Activated T-cell treated with anti-CD3 and anti-CD28 coated beads, Interleukin-2, amount 50 U/mL, for 48 hours (primary cell): ENCODE measurements around the gene GPR148.
"Not testable (repeated sequence)": the region's sequence is repeated elsewhere in the genome, so short reads cannot be mapped to it uniquely, and the experiment has no call there.

Experiments used
- DNase-seq, 2 experiments: peaks; one replicate each; pipeline ENCODE4 v3.0.0-alpha.2; 2020

Gene GPR148, protein sequence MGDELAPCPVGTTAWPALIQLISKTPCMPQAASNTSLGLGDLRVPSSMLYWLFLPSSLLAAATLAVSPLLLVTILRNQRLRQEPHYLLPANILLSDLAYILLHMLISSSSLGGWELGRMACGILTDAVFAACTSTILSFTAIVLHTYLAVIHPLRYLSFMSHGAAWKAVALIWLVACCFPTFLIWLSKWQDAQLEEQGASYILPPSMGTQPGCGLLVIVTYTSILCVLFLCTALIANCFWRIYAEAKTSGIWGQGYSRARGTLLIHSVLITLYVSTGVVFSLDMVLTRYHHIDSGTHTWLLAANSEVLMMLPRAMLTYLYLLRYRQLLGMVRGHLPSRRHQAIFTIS

DNA sequence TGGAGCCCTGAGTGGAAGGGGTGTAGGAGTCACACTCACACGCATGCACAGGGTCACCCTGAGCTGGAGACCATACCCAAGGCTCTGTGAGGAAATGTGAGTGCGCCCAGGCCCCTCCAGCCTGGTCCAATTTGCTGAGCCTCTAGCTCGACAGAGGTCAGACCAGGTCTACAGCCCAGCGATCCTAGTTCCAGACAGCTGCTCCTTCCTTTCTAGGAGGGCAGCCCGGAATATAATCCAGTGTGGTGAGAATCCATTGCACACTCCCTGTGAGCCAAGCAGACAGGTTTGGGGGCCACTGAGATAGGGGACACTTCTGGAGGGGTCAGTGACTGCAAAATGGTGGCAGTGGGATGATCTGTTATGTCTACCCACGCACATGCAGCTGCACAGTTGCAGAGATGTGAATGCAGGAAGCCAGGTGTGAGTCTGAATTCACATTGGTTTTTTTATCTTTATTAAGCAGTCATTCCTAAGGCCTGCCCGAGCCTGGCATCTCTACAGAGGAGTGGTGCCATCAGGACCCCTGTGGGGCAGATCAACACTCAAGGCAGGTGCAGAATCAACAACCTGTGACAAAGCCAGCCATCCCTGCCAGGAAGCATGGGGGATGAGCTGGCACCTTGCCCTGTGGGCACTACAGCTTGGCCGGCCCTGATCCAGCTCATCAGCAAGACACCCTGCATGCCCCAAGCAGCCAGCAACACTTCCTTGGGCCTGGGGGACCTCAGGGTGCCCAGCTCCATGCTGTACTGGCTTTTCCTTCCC lies at the start of gene GPR148:
GPR148 (plus strand) TSS at position 522 of the 768 bp plus-strand sequence; CDS start at position 604, 82 bp downstream.
- no peak for DNase-seq

DNA sequence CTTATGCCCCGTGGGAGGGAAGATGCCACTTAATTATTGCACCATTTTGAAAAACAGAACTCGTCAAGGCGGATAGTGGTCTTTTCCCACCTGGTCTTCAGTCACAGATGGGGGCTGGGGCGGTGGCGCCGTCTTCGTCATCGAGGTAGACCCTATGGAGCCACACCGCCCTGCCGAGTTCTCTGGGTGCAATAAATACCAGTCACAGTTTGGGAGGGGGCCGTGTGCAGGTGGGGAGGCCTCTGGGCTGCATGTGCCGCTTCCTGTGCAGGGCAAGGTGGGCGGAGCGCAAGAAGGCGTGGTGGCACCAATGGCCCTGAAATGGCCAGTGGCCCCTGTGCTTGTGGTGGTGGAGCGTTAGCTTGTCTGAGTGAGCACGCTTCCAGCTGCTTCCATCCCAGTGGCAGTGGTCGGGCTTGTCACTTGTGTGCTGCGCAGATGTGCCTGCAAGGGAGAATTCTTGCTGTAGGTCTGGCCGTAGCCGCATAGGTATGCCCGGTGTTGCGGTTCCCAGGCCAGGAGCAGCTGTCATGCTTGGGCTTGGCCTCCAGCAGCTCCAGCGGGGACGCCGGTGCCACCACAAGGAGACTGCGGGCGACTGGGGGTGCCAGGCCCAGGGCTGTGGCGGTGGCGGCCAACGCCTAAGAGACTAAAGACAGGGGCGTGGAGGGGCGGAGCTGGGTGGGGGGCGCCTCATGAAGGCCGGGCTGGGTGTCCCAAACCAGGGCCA lies 36.7 kb upstream of the GPR148 start:
- DNase-seq: not testable (repeated sequence)

DNA sequence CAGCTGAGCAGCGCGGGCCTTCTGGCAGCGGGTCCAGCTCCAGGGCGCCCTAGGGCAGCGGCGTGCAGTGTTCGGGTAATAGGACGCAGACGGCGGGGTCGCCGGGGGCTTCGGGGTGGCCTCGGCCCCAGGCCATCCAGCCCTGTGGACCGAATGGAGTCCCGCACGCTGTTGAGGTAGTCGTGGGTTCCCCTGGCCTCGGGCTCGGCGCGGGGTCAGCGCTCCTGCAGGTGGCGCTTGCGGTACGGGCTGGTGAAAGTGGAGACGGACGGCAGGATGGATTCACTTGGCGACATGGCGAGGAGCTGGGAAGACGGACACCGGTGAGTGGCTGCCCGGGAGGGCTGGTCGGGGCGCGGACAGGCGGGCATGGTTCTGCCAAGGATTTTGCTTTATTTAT lies 35.4 kb upstream of the GPR148 start:
- DNase-seq: peak; percentile 32 to 34

DNA sequence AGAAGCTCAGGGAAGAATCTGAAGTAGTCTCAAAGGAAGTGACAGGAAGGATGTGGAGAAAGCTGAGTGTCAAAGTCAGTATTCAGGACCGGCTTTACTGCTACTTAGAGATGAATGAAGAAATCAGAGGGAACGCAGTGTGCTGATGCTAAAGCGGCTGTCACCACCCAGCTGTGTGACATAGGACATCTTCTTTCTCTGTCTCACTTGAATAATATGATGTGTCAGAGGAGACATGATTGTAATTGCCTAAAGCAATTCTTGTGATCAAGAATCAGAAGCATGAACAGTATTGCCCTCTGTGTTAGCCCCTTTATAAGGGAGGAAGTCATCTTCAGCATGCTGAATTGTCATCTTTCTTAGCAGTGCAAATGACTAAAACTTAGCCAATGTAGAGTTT lies 25.6 kb upstream of the GPR148 start:
- not testable (repeated sequence) for DNase-seq

DNA sequence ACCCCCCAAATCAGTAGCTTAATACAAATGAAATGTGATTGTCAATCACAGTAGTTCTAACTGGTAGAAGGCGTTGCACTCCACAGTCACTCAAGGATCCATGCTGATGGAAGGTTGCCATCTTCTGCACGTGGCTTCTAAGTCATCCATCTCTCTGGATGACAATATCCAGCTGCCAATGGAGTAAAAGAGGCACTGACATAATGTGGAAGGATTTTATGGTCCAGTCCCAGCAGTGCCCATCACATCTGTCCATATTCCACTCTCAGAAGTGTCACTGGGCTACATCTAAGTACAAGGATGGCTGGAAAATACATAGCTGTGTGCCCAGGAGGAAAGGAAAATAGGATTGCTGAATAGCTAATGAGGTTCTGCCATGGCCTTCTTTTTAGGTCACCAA lies 14.1 kb upstream of the GPR148 start:
- not testable (repeated sequence) for DNase-seq

DNA sequence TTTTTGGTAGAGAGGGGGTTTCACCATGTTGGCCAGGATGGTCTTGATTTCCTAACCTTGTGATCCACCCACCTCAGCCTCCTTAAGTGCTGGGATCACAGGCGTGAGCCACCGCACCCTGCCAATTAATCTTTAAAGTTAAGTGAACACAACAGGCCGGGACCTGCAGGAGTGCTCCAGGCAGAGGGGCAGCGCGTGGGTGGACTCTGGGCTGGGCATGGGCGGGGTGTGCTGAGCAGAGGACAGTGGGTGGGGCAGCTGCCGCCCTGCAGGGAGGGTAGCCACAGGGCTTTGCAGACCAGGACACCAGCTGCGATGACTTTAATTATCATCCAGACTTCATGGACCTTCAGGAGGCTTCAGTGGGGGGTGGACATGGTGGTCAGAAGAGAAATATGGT lies 8.8 kb upstream of the GPR148 start:
- DNase-seq: no peak

DNA sequence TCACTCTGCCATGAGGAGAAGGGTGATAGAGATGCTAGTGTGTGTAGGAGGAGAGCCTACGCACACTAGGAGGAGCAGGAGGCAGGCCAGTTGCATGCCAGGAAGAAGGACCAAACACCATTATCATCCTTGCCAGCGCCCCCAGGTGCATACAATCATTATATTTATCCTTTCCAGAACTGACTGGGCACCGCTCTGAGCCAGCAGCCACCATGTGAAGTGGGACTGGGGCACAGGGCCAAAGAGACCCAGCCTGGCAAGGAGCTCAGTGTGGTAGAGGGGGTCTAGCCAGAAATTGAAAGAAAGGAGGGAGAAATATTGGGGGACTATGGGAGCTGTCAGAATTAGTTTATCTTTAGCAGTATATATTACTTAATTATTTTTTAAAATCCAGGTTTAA lies 8.3 kb upstream of the GPR148 start:
- no peak for DNase-seq

DNA sequence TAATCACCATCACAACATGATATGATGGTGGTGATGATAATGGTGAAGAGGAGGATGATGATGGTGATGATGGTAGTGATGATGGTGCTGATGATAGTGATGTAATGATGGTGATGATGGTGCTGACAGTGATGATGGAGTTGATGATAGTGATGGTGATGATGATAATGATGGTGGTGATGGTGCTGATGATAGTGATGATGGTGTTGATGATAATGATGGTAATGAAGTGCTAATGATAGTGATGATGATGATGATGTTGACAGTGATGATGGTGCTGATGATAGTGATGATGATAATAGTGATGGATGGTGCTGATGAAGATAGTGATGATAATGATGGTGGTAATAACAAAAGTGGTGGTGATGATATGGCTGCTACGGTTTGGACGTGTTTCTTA lies 4.4 kb upstream of the GPR148 start:
- DNase-seq: no peak

DNA sequence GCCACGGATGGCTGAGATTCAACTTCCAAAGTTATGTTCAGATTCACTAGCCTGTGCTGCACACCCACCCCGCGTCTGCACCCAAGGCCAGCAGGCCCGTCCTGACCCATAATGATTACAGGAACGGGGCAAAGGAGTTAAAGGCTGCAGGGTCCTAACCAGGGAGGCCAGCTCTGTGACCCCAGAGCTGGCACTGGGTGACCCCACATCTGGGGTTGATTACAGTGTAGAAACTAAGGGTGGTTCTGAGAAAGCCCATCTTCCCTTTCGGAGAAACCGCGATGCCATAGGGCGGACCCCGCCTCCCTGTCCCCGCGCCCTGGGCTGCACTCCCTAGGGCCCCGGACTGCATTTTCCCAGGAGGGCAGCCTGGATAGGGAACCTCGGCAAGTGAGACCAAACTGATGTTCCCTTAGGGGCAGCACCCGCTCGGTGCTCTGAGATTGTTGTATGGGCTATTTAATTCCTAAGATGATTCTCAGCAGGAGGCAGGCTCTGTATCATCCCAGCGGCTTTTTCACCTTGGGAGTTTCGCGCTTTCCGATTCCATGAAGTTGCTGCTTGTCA lies 2.2 kb upstream of the GPR148 start:
- no peak for DNase-seq

DNA sequence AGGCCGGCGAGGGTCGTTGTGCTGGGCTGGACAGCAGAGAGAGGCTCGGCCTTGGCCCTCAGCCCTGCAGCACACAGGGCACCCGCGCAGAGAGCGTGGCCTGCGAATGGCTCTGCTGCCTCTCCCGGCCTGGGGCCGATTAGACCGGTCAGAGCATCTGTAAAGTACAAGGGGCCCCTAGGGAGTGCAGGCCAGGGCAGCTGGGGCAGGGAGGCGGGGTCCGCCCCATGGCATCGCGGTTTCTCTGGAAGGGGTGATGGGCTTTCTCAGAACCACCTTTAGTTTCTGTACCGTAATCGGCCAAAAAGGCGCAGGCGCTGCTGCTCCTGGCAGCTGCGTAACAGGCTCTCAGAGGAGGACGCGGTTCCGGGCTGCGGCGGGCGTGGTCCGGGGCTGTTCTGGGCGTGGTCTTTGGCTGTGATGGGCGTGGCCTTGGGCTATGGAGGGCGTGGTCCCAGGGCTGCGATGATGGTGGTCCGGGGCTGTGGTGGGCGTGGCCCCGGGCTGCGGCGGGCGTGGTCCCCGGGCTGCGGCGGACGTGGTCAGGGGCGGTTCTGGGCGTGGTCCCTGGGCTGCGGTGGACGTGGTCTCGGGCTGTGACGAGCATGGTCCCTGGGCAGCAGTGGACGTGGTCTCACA lies 1.5 kb upstream of the GPR148 start:
- DNase-seq: peak; percentile 95 to 96

DNA sequence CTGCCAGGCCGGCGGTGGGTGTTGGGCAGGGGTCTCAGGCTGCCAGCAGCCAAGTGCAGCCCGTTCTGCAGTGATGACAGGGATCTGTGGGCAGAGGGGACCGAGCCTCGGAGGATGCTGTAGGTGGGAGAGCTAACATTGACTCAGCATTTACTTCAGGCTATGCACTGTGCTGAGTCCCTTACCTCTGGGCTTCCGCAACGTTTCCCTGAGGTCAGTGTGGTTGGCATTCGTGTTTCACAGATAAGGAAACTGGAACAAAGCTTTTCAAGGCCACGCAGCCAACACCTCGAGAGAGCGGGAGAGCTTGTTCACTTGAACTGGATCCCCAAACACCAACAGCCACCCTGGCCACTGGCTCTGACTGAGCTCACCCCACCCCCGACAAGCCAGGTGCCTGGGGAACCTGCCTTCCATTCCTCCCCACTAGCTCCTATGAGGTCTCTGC lies 839 bp upstream of the GPR148 start:
- peak in 1 of 2 experiments; percentile 56 for DNase-seq

DNA sequence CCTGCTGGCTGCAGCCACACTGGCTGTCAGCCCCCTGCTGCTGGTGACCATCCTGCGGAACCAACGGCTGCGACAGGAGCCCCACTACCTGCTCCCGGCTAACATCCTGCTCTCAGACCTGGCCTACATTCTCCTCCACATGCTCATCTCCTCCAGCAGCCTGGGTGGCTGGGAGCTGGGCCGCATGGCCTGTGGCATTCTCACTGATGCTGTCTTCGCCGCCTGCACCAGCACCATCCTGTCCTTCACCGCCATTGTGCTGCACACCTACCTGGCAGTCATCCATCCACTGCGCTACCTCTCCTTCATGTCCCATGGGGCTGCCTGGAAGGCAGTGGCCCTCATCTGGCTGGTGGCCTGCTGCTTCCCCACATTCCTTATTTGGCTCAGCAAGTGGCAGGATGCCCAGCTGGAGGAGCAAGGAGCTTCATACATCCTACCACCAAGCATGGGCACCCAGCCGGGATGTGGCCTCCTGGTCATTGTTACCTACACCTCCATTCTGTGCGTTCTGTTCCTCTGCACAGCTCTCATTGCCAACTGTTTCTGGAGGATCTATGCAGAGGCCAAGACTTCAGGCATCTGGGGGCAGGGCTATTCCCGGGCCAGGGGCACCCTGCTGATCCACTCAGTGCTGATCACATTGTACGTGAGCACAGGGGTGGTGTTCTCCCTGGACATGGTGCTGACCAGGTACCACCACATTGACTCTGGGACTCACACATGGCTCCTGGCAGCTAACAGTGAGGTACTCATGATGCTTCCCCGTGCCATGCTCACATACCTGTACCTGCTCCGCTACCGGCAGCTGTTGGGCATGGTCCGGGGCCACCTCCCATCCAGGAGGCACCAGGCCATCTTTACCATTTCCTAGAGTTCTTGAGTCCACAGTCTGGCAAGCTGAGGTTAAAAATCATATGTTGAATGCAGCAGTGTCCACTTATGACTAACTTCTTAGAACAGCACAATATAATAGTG lies 741 bp downstream of the GPR148 start:
- no peak for DNase-seq

DNA sequence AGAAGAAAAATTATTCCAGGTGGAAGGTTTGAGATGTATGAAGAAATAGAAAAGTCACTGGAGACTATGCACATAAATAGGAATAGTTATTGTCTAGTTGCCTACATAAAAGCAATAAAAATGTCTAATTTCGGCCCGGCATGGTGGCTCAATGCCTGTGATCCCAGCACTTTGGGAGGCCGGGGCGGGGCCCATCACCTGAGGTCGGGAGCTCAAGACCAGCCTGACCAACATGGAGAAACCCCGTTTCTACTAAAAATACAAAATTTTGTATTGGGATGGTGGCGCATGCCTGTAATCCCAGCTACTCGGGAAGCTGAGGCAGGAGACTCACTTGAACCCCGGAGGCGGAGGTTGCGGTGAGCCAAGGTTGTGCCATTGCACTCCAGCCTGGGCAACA lies 3.4 kb downstream of the GPR148 start:
- not testable (repeated sequence) for DNase-seq

DNA sequence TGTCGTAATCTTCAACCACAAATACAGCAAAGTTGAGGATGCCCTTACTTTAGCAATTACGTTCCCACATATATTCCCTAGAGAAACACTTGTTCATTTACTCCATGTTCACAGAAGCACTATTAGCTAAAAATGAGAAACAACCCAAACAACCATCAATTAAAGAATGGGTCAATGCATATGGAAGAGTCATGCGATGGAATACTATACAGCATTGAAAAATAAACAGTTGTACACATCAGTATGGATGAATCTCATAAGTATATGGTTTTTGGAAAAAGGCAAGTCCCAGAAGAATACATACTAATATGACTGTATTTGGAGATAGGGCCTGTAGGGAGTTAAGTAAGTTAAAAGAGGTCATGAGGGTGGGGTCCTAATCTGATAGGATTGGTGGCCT lies 6.3 kb downstream of the GPR148 start:
- DNase-seq: no peak

DNA sequence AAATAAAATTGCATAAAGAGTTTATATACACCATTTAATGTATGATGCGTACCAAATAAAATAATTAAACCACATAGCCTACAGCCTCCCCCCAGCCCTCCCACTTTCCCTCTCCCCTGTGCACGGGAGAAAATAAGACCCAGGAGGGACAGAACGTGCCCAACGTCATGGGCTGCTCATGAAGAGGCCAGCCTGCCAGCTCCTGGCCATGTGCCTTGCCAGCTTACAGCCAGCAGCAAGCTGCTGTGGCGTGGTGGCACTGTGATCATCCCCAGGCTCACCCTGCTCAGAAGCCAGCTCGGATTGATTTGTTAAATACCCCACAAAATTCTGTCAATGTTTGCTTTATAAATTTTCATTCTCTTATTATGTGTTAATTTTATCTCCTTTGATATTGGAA lies 7.6 kb downstream of the GPR148 start:
- no peak for DNase-seq

DNA sequence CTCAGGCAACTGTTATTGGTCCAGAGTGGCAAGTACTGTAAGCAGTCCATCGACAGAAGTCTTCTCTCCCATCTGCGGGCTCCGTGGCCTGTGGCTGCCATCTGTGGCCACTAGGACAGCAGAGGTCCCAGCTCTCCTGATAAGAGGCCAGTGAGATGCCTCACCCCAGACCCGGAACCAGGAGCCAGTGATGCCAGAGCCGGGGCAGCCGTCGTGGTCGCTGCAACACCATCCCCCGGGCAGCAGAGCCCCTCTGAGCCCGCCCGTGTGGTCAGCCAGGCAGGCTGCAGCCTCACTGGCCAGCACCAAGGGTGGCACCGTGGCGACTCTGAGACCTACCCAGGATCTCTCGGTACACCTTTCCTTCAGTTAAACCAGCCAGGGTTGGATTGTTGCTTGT lies 8.7 kb downstream of the GPR148 start:
- DNase-seq: no peak

DNA sequence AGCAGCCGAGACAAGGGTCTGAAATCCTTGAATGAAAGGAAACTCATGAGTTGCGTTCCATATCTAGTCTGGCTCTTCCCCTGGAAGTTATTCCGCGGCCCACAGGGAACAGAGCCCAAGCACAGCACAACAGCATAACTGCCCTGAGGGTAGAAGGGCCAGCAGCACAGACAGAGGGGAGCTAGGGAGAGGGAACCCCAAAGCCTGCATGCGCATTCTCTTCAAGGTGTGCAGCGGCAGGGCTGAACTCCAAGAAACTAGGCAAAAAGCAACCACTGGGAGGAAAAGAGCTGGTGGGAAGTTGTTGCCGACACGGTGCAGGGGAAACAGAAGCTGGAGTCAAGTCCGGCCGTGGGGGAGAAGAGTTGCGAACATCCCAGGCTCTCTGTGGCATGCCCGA lies 11.8 kb downstream of the GPR148 start:
- no peak for DNase-seq

DNA sequence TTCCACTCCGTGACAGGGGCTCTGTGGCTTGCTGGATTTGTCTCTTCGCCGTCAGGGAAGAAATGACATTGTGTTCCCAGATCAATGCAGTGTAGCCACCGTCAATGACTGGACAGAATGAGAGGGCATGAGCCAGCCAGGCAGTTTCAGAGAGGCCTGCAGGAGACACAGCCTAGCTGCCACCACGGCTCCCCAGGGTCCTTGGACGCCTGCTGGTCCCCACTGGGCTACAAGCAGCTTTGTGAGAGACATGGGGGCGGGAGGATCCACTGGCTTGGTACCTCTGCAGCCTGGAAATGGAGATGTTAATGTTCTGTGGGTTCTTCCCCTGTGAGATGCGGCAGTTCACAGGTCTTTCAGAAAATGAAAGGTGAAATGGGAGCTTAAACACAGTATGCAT lies 14.4 kb downstream of the GPR148 start:
- no peak for DNase-seq

DNA sequence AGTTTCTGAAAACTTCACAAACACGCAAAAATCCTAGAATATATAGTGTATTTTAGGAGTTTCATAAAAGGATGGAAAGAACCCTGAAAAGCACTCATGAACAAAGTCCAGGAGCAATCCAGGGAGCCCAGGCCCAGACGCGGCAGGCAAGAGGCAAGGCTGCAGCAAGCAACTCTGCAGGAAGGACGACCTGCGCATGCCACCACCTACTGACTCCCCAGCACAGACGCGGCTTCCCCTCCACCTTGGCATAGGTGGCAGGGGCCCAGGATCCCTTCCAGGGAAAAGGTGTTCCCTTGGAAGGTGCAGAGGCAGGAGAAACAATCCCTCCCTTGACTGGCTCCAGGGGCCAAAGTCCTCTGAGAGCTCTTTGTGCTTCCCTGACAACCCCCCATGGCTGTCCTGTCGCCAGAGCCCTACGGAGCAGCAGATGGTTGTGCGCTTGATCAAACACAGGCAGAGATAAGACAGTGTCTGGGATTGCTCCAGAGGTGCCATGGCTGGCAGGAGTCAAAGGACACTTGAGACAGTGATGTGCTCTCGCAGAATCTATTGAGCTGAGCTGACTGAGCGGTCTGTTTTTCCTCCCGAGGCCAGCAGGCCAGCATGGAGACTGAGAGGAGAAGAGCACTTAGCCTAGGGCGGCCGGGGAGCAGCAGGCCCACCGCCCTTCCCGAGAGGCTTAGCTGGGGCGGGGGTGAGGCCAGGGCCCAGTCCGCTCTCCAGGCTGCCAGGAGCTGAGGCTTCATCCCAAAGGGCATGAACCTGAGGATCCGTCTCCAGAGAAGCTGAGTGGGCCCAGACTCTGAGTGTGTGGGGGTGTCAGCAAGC lies 15.6 kb downstream of the GPR148 start:
- DNase-seq: no peak

DNA sequence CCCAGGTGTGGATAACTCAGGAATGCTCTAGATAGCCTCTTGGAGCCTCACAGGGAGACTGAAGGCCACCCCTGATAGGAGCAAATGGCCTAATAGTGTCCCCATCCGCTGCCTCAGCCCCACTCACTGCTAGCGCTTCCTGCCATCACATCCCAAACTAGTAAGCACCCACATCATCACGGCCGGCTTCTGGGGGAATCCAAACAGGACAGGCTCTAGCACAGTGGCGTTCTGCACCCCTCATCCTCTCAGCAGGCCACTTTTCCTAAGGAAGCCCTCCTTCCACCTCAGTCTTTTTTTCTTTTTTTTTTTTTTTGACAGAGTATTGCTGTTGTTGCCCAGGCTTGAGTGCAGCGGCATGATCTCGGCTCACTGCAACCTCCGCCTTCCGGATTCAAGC lies 20.2 kb downstream of the GPR148 start:
- DNase-seq: no peak

DNA sequence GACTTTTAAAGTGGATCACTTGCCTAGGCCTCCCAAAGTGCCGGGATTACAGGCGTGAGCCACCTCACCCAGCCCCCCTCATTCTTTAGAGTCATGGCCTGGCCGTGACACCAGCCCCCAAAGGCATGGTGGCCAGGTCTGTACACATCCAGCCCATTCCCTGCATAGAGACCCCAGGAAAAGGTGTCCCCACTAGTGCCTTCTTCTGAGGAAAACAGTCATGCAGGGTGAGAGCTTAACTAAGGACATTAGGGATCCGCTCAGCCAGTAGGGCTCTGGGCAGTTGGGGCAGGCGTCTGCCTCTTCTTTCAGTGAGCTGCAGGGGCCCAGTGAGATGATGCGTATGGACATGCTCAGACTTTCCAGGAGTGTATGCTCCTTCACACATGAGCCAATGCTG lies 20.8 kb downstream of the GPR148 start:
- no peak for DNase-seq
